HG02870 (cell line): ENCODE data around the gene USP49.

ENCODE experiments used
- ATAC-seq: cut with Tn5 transposase; IDR thresholded peaks from one replicate; pipeline ENCODE4 v1.9.1; 2021; ENCODE audit warnings: mild to moderate bottlenecking, moderate library complexity; ENCODE audit not compliant: unreplicated experiment

Gene USP49

GRCh38 chr6:41878246-41878645, 16.9 kb downstream of the USP49 start:
- ATAC-seq = no peak

- ATAC-seq = no peak
Measured at GRCh38 chr6:41877051-41877680, 18.0 kb downstream of the USP49 start.

GRCh38 chr6:41874741-41875140, 20.4 kb downstream of the USP49 start:
- no peak for ATAC-seq

- no peak for ATAC-seq
Measured at GRCh38 chr6:41872147-41872546, 23.0 kb downstream of the USP49 start.

- ATAC-seq = no peak
Measured at GRCh38 chr6:41871691-41872090, 23.5 kb downstream of the USP49 start.

- no peak for ATAC-seq
Measured at GRCh38 chr6:41859356-41859755, 35.8 kb downstream of the USP49 start.

GRCh38 chr6:41858703-41859102, 36.5 kb downstream of the USP49 start:
- no peak for ATAC-seq

GRCh38 chr6:41850861-41851260, 44.3 kb downstream of the USP49 start:
- ATAC-seq = no peak

- ATAC-seq = no peak
Measured at GRCh38 chr6:41846666-41847237, 48.4 kb downstream of the USP49 start.

GRCh38 chr6:41843178-41843577, 52.0 kb downstream of the USP49 start:
- ATAC-seq = no peak

GRCh38 chr6:41840326-41840725, 54.8 kb downstream of the USP49 start:
- no peak for ATAC-seq

GRCh38 chr6:41836660-41837052, 58.5 kb downstream of the USP49 start:
- ATAC-seq = no peak

GRCh38 chr6:41836022-41836659, 59.0 kb downstream of the USP49 start:
- ATAC-seq = no peak

- no peak for ATAC-seq
Measured at GRCh38 chr6:41832263-41832662, 62.9 kb downstream of the USP49 start.

- no peak for ATAC-seq
Measured at GRCh38 chr6:41826343-41827022, 68.7 kb downstream of the USP49 start.

GRCh38 chr6:41824571-41825569, 70.3 kb downstream of the USP49 start:
- no peak for ATAC-seq

GRCh38 chr6:41823178-41823577, 72.0 kb downstream of the USP49 start:
- ATAC-seq = no peak

GRCh38 chr6:41822021-41822420, 73.2 kb downstream of the USP49 start:
- no peak for ATAC-seq

- ATAC-seq = no peak
Measured at GRCh38 chr6:41821266-41821665, 73.9 kb downstream of the USP49 start.

GRCh38 chr6:41818271-41819054, 76.7 kb downstream of the USP49 start:
- no peak for ATAC-seq
